Measurements from ENCODE around the gene STAB2. TPM values are rescaled to one million over a fixed set of nuclear protein-coding genes. Genes with fewer than 3 reads are reported as not detected.

STAB2 gene
- total RNA-seq, 1 donor from 2014 or later, result not detected

DNA sequence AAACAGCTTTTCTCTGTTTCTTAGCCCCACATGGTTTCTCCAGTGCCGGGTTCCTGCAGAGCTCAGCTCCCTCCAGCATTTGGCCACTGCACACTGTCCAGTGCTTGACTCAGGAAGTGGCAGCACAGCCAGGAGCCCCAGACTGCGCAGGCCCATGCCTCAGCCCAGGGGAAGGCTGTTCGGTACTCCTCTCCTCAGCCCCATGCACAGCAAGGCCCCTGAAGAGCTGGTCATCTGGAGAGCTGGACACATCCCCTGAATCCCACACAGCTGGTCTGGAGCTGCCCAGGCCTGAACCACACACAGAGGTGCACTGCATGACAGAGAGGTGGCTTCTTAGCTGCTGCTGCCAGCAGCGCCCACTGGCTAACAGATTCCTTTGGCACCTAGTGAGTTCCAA lies 48.3 kb downstream of the STAB2 start:
- H3K79me2 ChIP-seq (ENCODE audit: low read depth), result no peaks in the 10 kb centered on the region
- H3K36me3 ChIP-seq, result no peaks in the 10 kb centered on the region
- DNase-seq (ENCODE audit: low spot score), result no peak
- H3K4me1 ChIP-seq, result no peaks in the 10 kb centered on the region
- H3K36me3 Mint-ChIP-seq, result peaks cover 2% of the 10 kb centered on the region
- H3F3A ChIP-seq (ENCODE audit: low read depth), result no peaks in the 10 kb centered on the region
- no peak overlapping the region for H3K9ac ChIP-seq
- no peaks in the 10 kb centered on the region for H3K4me1 Mint-ChIP-seq
- no peak overlapping the region for H3K27ac ChIP-seq
- H3K27me3 ChIP-seq, result no peaks in the 10 kb centered on the region
- H4K20me1 ChIP-seq (ENCODE audit: low read depth), result no peaks in the 10 kb centered on the region
- H3K4me3 Mint-ChIP-seq, result no peak overlapping the region
- H3K4me3 ChIP-seq, result no peak overlapping the region
- H3K9me3 ChIP-seq (ENCODE audit: low read depth), result no peaks in the 10 kb centered on the region
- no peak overlapping the region for H3K4me2 ChIP-seq
- peaks cover 10% of the 10 kb centered on the region for H3K27me3 Mint-ChIP-seq (ENCODE audit: insufficient read depth, low read depth)
- H3K9me3 Mint-ChIP-seq, result no peaks in the 10 kb centered on the region
- no peak overlapping the region for H3K27ac Mint-ChIP-seq
- TF ChIP-seq EZH2phosphoT487 (IDR thresholded peaks at IDR 0.05) (no peak), EZH2 (IDR thresholded peaks at IDR 0.05) (no peak)
- TF ChIP-seq, protein P1, sequence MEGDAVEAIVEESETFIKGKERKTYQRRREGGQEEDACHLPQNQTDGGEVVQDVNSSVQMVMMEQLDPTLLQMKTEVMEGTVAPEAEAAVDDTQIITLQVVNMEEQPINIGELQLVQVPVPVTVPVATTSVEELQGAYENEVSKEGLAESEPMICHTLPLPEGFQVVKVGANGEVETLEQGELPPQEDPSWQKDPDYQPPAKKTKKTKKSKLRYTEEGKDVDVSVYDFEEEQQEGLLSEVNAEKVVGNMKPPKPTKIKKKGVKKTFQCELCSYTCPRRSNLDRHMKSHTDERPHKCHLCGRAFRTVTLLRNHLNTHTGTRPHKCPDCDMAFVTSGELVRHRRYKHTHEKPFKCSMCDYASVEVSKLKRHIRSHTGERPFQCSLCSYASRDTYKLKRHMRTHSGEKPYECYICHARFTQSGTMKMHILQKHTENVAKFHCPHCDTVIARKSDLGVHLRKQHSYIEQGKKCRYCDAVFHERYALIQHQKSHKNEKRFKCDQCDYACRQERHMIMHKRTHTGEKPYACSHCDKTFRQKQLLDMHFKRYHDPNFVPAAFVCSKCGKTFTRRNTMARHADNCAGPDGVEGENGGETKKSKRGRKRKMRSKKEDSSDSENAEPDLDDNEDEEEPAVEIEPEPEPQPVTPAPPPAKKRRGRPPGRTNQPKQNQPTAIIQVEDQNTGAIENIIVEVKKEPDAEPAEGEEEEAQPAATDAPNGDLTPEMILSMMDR (IDR thresholded peaks at IDR 0.05), result no peak
- no peak overlapping the region for H2AFZ ChIP-seq (replicated peaks)

DNA sequence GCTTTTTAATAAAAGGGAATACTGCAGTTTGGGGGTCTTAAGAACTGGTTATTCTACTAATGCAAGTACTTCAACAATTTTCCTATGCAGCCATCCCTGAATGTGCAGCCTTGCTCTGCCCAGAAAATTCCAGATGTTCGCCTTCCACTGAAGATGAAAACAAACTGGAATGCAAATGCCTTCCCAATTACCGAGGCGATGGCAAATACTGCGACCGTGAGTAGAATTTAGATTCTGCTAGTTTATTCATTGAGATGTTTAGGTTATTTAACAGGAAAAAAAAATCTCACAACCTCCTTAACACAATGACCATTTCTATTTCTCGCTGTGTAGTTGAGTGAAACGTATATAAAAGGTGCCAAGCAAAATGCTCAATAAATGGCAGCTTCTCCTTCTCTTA lies 49.9 kb downstream of the STAB2 start:
- no peaks in the 10 kb centered on the region for H3K27me3 ChIP-seq
- H4K20me1 ChIP-seq (ENCODE audit: low read depth), result no peaks in the 10 kb centered on the region
- no peak overlapping the region for H2AFZ ChIP-seq (replicated peaks)
- no peak overlapping the region for H3K4me3 ChIP-seq
- H3K79me2 ChIP-seq (ENCODE audit: low read depth), result no peaks in the 10 kb centered on the region
- no peak overlapping the region for H3K27ac ChIP-seq
- no peaks in the 10 kb centered on the region for H3K9me3 ChIP-seq (ENCODE audit: low read depth)
- no peaks in the 10 kb centered on the region for H3K4me1 Mint-ChIP-seq
- no peak overlapping the region for H3K4me3 Mint-ChIP-seq
- H3K9ac ChIP-seq, result no peak overlapping the region
- H3K4me2 ChIP-seq, result no peak overlapping the region
- TF ChIP-seq EZH2 (IDR thresholded peaks at IDR 0.05), result no peak
- no peak for TF ChIP-seq EZH2phosphoT487 (IDR thresholded peaks at IDR 0.05)
- TF ChIP-seq, protein P1 (IDR thresholded peaks at IDR 0.05), result no peak
- no peaks in the 10 kb centered on the region for H3K9me3 Mint-ChIP-seq
- H3K27me3 Mint-ChIP-seq (ENCODE audit: insufficient read depth, low read depth), result peaks cover 8% of the 10 kb centered on the region
- peaks cover 1% of the 10 kb centered on the region for H3K36me3 Mint-ChIP-seq
- H3K36me3 ChIP-seq, result no peaks in the 10 kb centered on the region
- H3F3A ChIP-seq (ENCODE audit: low read depth), result no peaks in the 10 kb centered on the region
- DNase-seq (ENCODE audit: low spot score), result no peak
- H3K27ac Mint-ChIP-seq, result no peak overlapping the region
- no peaks in the 10 kb centered on the region for H3K4me1 ChIP-seq

DNA sequence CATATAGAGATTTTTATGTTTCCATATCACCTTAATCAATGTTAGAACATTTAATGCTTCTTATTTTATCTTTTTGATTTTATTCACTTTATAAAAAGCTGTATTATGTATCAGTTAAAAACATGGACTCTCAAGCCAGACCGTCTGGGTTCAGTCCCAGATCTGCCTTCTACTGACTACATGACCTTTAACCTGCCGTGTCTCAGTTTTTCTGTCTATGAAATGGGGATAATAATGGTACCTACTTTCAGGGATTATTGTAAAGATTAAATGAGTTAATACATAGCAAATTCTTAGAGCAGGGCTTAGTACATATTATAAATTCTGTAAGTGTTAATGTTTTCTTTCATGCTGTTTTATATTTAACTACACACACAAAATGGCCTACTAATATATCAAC lies 50.4 kb downstream of the STAB2 start:
- Histone ChIP-seq H3K4me1 (no peaks in the 10 kb centered on the region), H3K9ac (no peak overlapping the region), H3K9me3 (ENCODE audit: low read depth) (no peaks in the 10 kb centered on the region), H3K27me3 (no peaks in the 10 kb centered on the region), H3K4me3 (no peak overlapping the region), H3K27ac (no peak overlapping the region), H2AFZ (replicated peaks) (no peak overlapping the region), H3K79me2 (ENCODE audit: low read depth) (no peaks in the 10 kb centered on the region), H4K20me1 (ENCODE audit: low read depth) (no peaks in the 10 kb centered on the region), H3F3A (ENCODE audit: low read depth) (no peaks in the 10 kb centered on the region), H3K4me2 (no peak overlapping the region), H3K36me3 (no peaks in the 10 kb centered on the region)
- no peaks in the 10 kb centered on the region for H3K36me3 Mint-ChIP-seq
- H3K4me3 Mint-ChIP-seq, result no peak overlapping the region
- DNase-seq (ENCODE audit: low spot score), result no peak
- H3K9me3 Mint-ChIP-seq, result no peaks in the 10 kb centered on the region
- H3K27ac Mint-ChIP-seq, result no peak overlapping the region
- no peaks in the 10 kb centered on the region for H3K4me1 Mint-ChIP-seq
- TF ChIP-seq, protein P1 (IDR thresholded peaks at IDR 0.05), result no peak
- TF ChIP-seq EZH2 (IDR thresholded peaks at IDR 0.05) (no peak), EZH2phosphoT487 (IDR thresholded peaks at IDR 0.05) (no peak)
- H3K27me3 Mint-ChIP-seq (ENCODE audit: insufficient read depth, low read depth), result peaks cover 8% of the 10 kb centered on the region

Data from neural progenitor cell (in vitro differentiated cells).